HEK293T (cell line): Measurements from ENCODE around the gene HS3ST3A1.

Experiments
- BHLHE40 ChIP-seq: fragments of 450-650 bp; IDR thresholded peaks from 2 replicates; pipeline ENCODE4 v1.6.1; 2016; ENCODE audit warnings: mild to moderate bottlenecking, moderate library complexity, borderline replicate concordance
- CTBP1 ChIP-seq: fragments of 450-650 bp; IDR thresholded peaks from 2 replicates; pipeline ENCODE4 v1.6.1; 2016; ENCODE audit warnings: borderline replicate concordance
- ELF4 ChIP-seq: fragments of 450-650 bp; IDR thresholded peaks from 2 replicates; pipeline ENCODE4 v1.6.1; 2017; ENCODE audit warnings: antibody characterized with exemption
- FOXA1 ChIP-seq: fragments of 450-650 bp; IDR thresholded peaks from 2 replicates; pipeline ENCODE4 v1.6.1; 2016; ENCODE audit warnings: mild to moderate bottlenecking
- FOXM1 ChIP-seq: fragments of 450-650 bp; IDR thresholded peaks from 2 replicates; pipeline ENCODE4 v1.6.1; 2017; ENCODE audit warnings: mild to moderate bottlenecking, borderline replicate concordance
- L3MBTL2 ChIP-seq: fragments of 450-650 bp; conservative IDR thresholded peaks from 2 replicates; pipeline ENCODE4 v1.6.1; 2016; ENCODE audit warnings: mild to moderate bottlenecking
- SP1 ChIP-seq: fragments of 450-650 bp; IDR thresholded peaks from 2 replicates; pipeline ENCODE4 v1.6.1; 2017
- SUZ12 ChIP-seq: fragments of 450-650 bp; IDR thresholded peaks from 2 replicates; pipeline ENCODE4 v1.6.1; 2016; ENCODE audit warnings: mild to moderate bottlenecking

GRCh38 chr17:13601322-13601775 is 380 bp downstream of the HS3ST3A1 start:
- no peak for TF ChIP-seq CTBP1
- TF ChIP-seq L3MBTL2: peak; percentile 58
- TF ChIP-seq FOXM1: no peak
- TF ChIP-seq SP1: no peak
- TF ChIP-seq FOXA1: no peak
- no peak for TF ChIP-seq ELF4
- TF ChIP-seq SUZ12: no peak
- no peak for TF ChIP-seq BHLHE40
